SK-N-MC (cell line): ENCODE results near the gene ASH1L.

Experiments used
- EZH2 ChIP-seq: fragments of 200-600 bp; sonication (generic); IDR thresholded peaks from one replicate; pipeline ENCODE4 v1.6.1; 2017; ENCODE audit warnings: antibody characterized with exemption
- POLR2AphosphoS5 ChIP-seq: IDR thresholded peaks from 2 replicates; pipeline ENCODE4 v1.6.1; 2012; ENCODE audit warnings: mild to moderate bottlenecking, low read depth, low read length, borderline replicate concordance

GRCh38 chr1:155322953-155323728, 239.5 kb downstream of the ASH1L start:
- TF ChIP-seq POLR2AphosphoS5 = no peak; the same call in 1 of the 2 replicates
- TF ChIP-seq EZH2 = no peak
